Stomach (tissue), 9 donors: Measurements from ENCODE around the gene KBTBD3. TPM values are rescaled to one million over a fixed set of nuclear protein-coding genes. Genes with fewer than 3 reads are reported as not detected.

ENCODE experiments used
- DNase-seq, 2 donors: peaks; one replicate each; pipeline versions ENCODE4 v3.0.0 to v3.0.0-alpha.2; 2013 to 2019
- H3K27ac ChIP-seq, 5 donors: fragments of 200-600 bp in 4 of 5; sonication (generic) in 4 of 5; one replicate each; pipeline ENCODE4 v1.5.1; 2013 to 2019; ENCODE audit warnings: mild to moderate bottlenecking in 1 of 5, moderate library complexity in 1 of 5
- H3K27me3 ChIP-seq, 3 donors: fragments of 200-600 bp; sonication (generic); one replicate each; pipeline ENCODE4 v1.5.1; 2017 to 2019; ENCODE audit warnings: mixed run types in 1 of 3
- H3K36me3 ChIP-seq, 4 donors: fragments of 200-600 bp; sonication (generic); 1 replicate in 3 of 4; 2 replicates in 1 of 4; pipeline ENCODE4 v1.5.1; 2016 to 2019
- H3K4me1 ChIP-seq, 4 donors: fragments of 200-600 bp; sonication (generic); one replicate each; pipeline ENCODE4 v1.5.1; 2016 to 2019
- H3K4me3 ChIP-seq, 4 donors: fragments of 200-600 bp; sonication (generic) in 3 of 4; one replicate each; pipeline ENCODE4 v1.5.1; 2016 to 2019; ENCODE audit warnings: mild to moderate bottlenecking in 1 of 4
- H3K9me3 ChIP-seq, 4 donors: fragments of 200-600 bp; sonication (generic); one replicate each; pipeline ENCODE4 v1.5.1; 2016 to 2019
- EP300 ChIP-seq: sonication (generic); formaldehyde crosslinking; IDR thresholded peaks from one replicate; pipeline ENCODE4 v1.6.1; 2017; ENCODE audit warnings: antibody characterized with exemption
- POLR2A ChIP-seq, 4 donors: fragments of 450-650 bp; IDR thresholded peaks; one replicate each; pipeline ENCODE4 v1.6.1; 2016; ENCODE audit warnings: antibody characterized with exemption in 4 of 4, control low read depth in 2 of 4, mild to moderate bottlenecking in 1 of 4, moderate library complexity in 1 of 4
- POLR2AphosphoS5 ChIP-seq, 3 donors: sonication (generic); formaldehyde crosslinking; IDR thresholded peaks; one replicate each; pipeline ENCODE4 v1.6.1; 2016; ENCODE audit warnings: antibody characterized with exemption in 3 of 3
- WGBS, 5 donors: extraction: QIAGEN DNeasy Blood & Tissue Kit in 3 of 5; methylation state at CpG; one replicate each; pipeline versions ENCODE4 v1.1.5 to v1.1.7; 2013 to 2018; 5-methylcytosine and 5-hydroxymethylcytosine counted together
- intact Hi-C: fragments of 100-400 bp; cut with DNase I; formaldehyde crosslinking; loops from one replicate; pipeline ENCODE4 v1.15.1; 2023; ENCODE audit warnings: low total_unique reads
- polyA plus RNA-seq, 3 donors: library from polyadenylated mRNA; stranded (reverse); fragments of 200-250 nt; gene quantifications; one replicate each; pipeline ENCODE4 v1.2.3, GENCODE V29; 2013
- total RNA-seq, 5 donors: library from RNA; depleted of rRNA; stranded (reverse); fragments of >200 nt; gene quantifications; one replicate each; pipeline versions ENCODE4 v1.1.0 to v1.2.3, GENCODE V29; 2014 to 2016
- TF ChIP-seq, protein P1 (sequence below), 7 experiments: fragments of 450-650 bp in 4 of 7; fragments of 200-600 bp in 3 of 7; sonication (generic) in 3 of 7; IDR thresholded peaks; one replicate each; pipeline ENCODE4 v1.5.1; 2016 to 2019; ENCODE audit warnings: antibody characterized with exemption in 7 of 7, control low read depth in 2 of 7, mild to moderate bottlenecking in 1 of 7
- donor health status: healthy with polysubstance abuse.
- donor health status: Bipolar disorder and iron deficiency.
- donor health status: healthy.

KBTBD3 gene
- total and polyA plus RNA-seq, 8 donors = 0.58 to 24.9 (median 3.4) TPM

DNA sequence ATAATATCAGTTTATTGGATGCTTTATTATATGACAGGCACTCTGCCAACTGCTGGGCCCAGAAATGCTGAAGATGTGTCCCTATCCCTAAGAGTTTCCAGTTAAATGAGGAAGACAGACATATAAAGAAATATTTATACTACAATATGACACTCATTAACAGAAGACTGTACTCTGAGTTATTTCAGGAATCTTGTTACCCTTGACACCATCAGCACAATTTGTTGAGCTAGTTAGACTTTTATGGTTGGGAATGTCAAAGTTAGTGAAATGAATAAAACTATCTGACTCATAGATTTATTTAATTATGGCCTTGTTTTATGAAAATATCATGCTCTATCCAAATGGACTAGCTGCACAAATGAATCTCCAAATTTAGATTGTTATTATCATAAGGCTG is 29.5 kb downstream of the KBTBD3 start:
- no peak overlapping the region for H3K27ac ChIP-seq
- DNase-seq = no peak
- TF ChIP-seq, protein P1, sequence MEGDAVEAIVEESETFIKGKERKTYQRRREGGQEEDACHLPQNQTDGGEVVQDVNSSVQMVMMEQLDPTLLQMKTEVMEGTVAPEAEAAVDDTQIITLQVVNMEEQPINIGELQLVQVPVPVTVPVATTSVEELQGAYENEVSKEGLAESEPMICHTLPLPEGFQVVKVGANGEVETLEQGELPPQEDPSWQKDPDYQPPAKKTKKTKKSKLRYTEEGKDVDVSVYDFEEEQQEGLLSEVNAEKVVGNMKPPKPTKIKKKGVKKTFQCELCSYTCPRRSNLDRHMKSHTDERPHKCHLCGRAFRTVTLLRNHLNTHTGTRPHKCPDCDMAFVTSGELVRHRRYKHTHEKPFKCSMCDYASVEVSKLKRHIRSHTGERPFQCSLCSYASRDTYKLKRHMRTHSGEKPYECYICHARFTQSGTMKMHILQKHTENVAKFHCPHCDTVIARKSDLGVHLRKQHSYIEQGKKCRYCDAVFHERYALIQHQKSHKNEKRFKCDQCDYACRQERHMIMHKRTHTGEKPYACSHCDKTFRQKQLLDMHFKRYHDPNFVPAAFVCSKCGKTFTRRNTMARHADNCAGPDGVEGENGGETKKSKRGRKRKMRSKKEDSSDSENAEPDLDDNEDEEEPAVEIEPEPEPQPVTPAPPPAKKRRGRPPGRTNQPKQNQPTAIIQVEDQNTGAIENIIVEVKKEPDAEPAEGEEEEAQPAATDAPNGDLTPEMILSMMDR (IDR thresholded peaks at IDR 0.05) = no peak
- TF ChIP-seq POLR2AphosphoS5 (IDR thresholded peaks at IDR 0.05) = no peak
- no peak for TF ChIP-seq POLR2A (IDR thresholded peaks at IDR 0.05)
- no peak for TF ChIP-seq EP300
- H3K9me3 ChIP-seq = no peaks in the 10 kb centered on the region
- H3K4me1 ChIP-seq = no peaks in the 10 kb centered on the region
- no peaks in the 10 kb centered on the region for H3K36me3 ChIP-seq
- intact Hi-C loops = no loop called here
- no peaks in the 10 kb centered on the region for H3K27me3 ChIP-seq
- no peak overlapping the region for H3K4me3 ChIP-seq

DNA sequence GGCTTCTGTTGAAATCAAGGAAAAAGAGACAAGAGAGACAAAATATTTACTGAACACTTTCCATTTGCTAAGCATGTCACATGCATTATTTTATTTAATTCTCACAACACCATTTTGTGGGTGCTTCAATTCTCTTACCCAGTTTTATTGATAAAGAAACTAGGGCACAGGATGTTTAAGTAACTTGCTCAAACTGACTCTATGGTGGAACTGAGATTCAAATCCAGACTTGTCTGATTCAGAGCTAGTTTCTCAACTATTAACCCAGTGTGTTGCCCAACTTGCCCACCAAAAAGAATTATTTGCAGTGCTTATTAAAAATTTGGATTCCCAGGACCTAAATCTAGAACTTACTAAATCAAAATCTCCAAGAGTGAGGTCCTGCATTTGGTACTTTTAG is 33.6 kb downstream of the KBTBD3 start:
- H3K4me1 ChIP-seq = no peaks in the 10 kb centered on the region
- H3K36me3 ChIP-seq = no peaks in the 10 kb centered on the region
- intact Hi-C loops = no loop called here
- no peak overlapping the region for H3K4me3 ChIP-seq
- no peak for DNase-seq
- H3K27me3 ChIP-seq = no peaks in the 10 kb centered on the region
- H3K27ac ChIP-seq = no peak overlapping the region
- no peak for TF ChIP-seq POLR2A (IDR thresholded peaks at IDR 0.05)
- no peak for TF ChIP-seq POLR2AphosphoS5 (IDR thresholded peaks at IDR 0.05)
- TF ChIP-seq EP300 = no peak
- TF ChIP-seq, protein P1 (IDR thresholded peaks at IDR 0.05) = no peak
- H3K9me3 ChIP-seq = no peaks in the 10 kb centered on the region

DNA sequence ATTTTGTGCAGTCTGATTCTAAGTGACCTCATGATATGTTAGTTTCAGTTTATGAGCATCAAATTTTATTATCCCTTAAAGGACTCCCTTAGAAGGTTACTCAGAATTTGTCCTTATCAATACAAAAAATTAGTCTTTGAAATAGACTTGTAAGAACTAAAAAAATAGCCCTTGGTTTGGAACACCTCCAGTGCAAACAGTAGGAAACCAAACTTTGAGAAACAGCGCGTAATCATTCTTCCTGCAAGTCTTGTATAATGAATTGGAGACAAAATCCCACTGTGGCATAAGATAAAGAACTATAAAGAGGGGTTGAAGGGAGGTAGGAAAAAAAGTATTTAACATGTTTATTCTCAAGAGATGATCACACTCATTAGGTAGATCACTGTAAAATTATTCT is 44.3 kb downstream of the KBTBD3 start:
- intact Hi-C loops = no loop called here
- WGBS, 5 donors = 27 to 59% (median 44%) methylated on average over 2 of the region's 2 CpGs
- Histone ChIP-seq H3K27me3 (no peaks in the 10 kb centered on the region), H3K4me1 (no peaks in the 10 kb centered on the region), H3K4me3 (no peak overlapping the region), H3K36me3 (no peaks in the 10 kb centered on the region), H3K27ac (no peak overlapping the region), H3K9me3 (no peaks in the 10 kb centered on the region)
- TF ChIP-seq EP300 (no peak), POLR2A (IDR thresholded peaks at IDR 0.05) (no peak), POLR2AphosphoS5 (IDR thresholded peaks at IDR 0.05) (no peak)
- TF ChIP-seq, protein P1 (IDR thresholded peaks at IDR 0.05) = no peak
- DNase-seq = no peak

DNA sequence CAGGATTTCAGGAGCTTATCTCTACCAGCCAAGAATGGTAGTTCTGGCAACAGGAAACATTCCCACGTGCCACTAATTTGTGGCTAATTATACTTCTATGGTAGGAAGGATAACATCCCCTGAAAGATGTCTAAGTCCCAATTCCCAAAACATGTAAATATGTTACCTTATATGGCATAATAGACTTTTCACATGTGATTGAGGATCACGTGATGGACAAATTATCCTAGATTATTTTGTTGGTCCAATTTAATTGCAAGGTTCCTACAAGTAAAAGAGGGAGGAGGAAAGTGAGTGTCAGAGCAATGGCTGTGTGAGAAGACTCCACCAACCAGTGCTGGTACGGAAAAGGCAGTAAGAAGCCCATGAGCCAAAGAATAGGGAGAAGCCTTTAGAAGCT is 45.2 kb downstream of the KBTBD3 start:
- DNase-seq = no peak
- Histone ChIP-seq H3K4me3 (no peak overlapping the region), H3K27ac (no peak overlapping the region), H3K9me3 (no peaks in the 10 kb centered on the region), H3K36me3 (no peaks in the 10 kb centered on the region), H3K4me1 (no peaks in the 10 kb centered on the region), H3K27me3 (no peaks in the 10 kb centered on the region)
- TF ChIP-seq POLR2A (IDR thresholded peaks at IDR 0.05) (no peak), EP300 (no peak), POLR2AphosphoS5 (IDR thresholded peaks at IDR 0.05) (no peak)
- TF ChIP-seq, protein P1 (IDR thresholded peaks at IDR 0.05) = no peak
- intact Hi-C loops = no loop called here
- 72 to 86% (median 81%) methylated on average over 3 of the region's 3 CpGs for whole genome bisulfite sequencing, 5 donors
